Ishikawa (cell line): ENCODE measurements around the gene ANO7.

Experiments
- CEBPB ChIP-seq: IDR thresholded peaks from 2 replicates; pipeline ENCODE4 v1.6.1; 2012
- CREB1 ChIP-seq: IDR thresholded peaks from 2 replicates; pipeline ENCODE4 v1.6.1; 2012; ENCODE audit warnings: low read depth
- EGR1 ChIP-seq: IDR thresholded peaks from 2 replicates; pipeline ENCODE4 v1.6.1; 2012
- EP300 ChIP-seq: IDR thresholded peaks from 2 replicates; pipeline ENCODE4 v1.6.1; 2012; ENCODE audit warnings: borderline replicate concordance
- FOXM1 ChIP-seq: IDR thresholded peaks from 2 replicates; pipeline ENCODE4 v1.6.1; 2012; ENCODE audit warnings: low read depth, borderline replicate concordance
- MAX ChIP-seq: IDR thresholded peaks from 2 replicates; pipeline ENCODE4 v1.6.1; 2012
- NFIC ChIP-seq: IDR thresholded peaks from 2 replicates; pipeline ENCODE4 v1.6.1; 2012
- RAD21 ChIP-seq: IDR thresholded peaks from 2 replicates; pipeline ENCODE4 v1.6.1; 2012; ENCODE audit warnings: low read depth
- REST ChIP-seq: IDR thresholded peaks from 2 replicates; pipeline ENCODE4 v1.6.1; 2012; ENCODE audit warnings: low read depth, mild to moderate bottlenecking
- TAF1 ChIP-seq: IDR thresholded peaks from 2 replicates; pipeline ENCODE4 v1.6.1; 2012; ENCODE audit warnings: low read depth, mild to moderate bottlenecking
- TCF12 ChIP-seq: IDR thresholded peaks from 2 replicates; pipeline ENCODE4 v1.6.1; 2012; ENCODE audit warnings: low read depth
- TEAD4 ChIP-seq: IDR thresholded peaks from 2 replicates; pipeline ENCODE4 v1.6.1; 2012
- YY1 ChIP-seq: IDR thresholded peaks from 2 replicates; pipeline ENCODE4 v1.6.1; 2012; ENCODE audit warnings: low read depth
- ZBTB7A ChIP-seq: IDR thresholded peaks from 2 replicates; pipeline ENCODE4 v1.6.1; 2012; ENCODE audit warnings: low read depth

GRCh38 chr2:241201445-241202267, 13.2 kb downstream of the ANO7 start:
- TF ChIP-seq YY1 (no peak), FOXM1 (no peak), NFIC (no peak), REST (no peak), MAX (no peak), EGR1 (no peak), EP300 (no peak), TAF1 (no peak), CEBPB (no peak), RAD21 (no peak), TEAD4 (no peak), ZBTB7A (no peak), CREB1 (no peak), TCF12 (no peak)
